ENCODE results near the gene ZNF282.

ZNF282 gene

DNA sequence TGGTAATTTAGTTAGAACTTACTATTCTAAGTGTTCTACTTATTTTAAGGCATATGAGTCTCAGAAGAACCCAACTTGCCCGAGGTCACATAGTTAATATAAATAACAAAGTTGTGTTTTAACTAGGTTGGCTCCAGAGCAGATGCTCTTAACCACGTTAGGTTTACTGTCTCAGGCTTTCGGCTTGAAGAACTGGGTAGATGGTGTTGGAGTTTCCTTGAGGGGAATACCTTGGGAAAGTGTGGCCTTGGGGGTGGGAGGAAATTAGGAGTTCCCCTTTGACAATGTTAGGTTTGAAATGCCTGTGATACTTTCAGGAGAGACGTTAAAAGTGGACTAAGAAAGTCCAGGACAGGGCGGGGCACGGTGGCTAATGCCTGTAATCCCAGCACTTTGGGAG lies 38.4 kb upstream of the ZNF282 start:
- no peak overlapping the region for H3K4me3 ChIP-seq (ENCODE audit: control insufficient read depth, low read depth, low read length)
- DNase-seq (ENCODE audit: low read depth) = no peak
- TF ChIP-seq, protein P1, sequence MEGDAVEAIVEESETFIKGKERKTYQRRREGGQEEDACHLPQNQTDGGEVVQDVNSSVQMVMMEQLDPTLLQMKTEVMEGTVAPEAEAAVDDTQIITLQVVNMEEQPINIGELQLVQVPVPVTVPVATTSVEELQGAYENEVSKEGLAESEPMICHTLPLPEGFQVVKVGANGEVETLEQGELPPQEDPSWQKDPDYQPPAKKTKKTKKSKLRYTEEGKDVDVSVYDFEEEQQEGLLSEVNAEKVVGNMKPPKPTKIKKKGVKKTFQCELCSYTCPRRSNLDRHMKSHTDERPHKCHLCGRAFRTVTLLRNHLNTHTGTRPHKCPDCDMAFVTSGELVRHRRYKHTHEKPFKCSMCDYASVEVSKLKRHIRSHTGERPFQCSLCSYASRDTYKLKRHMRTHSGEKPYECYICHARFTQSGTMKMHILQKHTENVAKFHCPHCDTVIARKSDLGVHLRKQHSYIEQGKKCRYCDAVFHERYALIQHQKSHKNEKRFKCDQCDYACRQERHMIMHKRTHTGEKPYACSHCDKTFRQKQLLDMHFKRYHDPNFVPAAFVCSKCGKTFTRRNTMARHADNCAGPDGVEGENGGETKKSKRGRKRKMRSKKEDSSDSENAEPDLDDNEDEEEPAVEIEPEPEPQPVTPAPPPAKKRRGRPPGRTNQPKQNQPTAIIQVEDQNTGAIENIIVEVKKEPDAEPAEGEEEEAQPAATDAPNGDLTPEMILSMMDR (IDR thresholded peaks at IDR 0.05; ENCODE audit: control insufficient read depth, insufficient read depth, low read depth, low read length, missing control alignments) = no peak

DNA sequence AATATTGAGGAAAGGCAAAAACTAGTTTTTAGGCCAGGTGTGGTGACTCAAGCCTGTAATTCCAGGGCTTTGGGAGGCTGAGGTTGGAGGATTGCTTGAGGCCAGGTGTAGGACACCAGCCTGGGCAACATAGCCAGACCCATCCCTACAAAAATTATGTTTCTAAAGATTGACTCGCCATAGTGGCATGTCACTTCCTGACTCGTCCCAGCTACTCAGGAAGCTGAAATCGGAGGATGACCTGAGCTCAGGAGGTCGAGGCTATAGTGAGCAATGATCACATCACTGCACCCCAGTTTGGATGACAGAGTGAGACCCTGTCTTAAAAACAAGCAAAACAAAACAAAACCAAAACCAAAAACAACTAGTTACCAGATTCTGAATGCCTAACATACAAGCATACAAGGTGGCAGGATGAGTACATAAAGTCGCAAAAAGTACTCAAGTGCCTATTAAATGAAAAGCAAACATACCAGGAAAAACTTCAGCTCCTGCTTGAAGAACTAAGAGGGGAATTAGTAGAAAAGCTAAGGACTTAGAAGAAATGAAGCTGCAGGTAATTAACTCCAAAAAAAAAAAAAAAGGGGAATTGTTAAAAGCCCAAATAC lies 34.0 kb upstream of the ZNF282 start:
- H3K4me3 ChIP-seq (ENCODE audit: control insufficient read depth, low read depth, low read length) = no peak overlapping the region
- no peak for DNase-seq (ENCODE audit: low read depth)
- TF ChIP-seq, protein P1 (IDR thresholded peaks at IDR 0.05; ENCODE audit: control insufficient read depth, insufficient read depth, low read depth, low read length, missing control alignments) = no peak

GRCh38 chr7:149166142-149166541 lies 29.2 kb upstream of the ZNF282 start:
- no peak for DNase-seq (ENCODE audit: low read depth)
- H3K4me3 ChIP-seq (ENCODE audit: control insufficient read depth, low read depth, low read length) = no peak overlapping the region
- TF ChIP-seq, protein P1 (IDR thresholded peaks at IDR 0.05; ENCODE audit: control insufficient read depth, insufficient read depth, low read depth, low read length, missing control alignments) = no peak

DNA sequence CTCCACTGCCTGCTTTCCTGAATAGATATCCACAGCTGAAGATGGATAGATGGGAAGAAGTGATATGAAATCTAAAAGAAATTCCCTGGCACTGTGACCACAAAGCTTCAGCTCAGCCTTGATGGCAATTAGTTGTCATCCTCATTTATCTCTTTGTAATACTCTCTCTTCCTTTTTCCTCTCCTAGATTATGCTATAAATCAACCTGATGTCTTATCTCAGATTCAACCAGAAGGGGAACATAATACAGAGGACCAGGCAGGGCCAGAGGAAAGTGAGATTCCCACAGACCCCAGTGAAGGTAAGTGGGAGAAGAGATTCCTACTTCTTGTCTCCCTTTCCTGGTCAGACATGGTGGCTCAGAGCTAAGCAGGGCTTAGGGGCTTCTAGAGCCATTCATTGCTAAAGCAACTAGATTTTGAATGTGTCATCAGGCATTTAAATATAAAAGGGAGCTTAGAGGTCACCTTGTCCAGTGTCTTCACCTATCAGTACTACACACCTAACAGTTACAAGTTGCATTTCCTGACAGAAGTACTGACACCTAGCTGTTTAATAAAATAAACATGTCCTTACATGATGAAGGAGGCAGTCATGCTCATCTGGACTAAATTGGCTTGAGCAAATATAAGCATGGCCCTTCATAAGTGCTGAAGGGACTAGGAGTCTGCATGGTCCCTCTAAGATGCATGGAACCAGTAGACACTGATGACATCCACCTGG lies 28.6 kb upstream of the ZNF282 start:
- no peak for DNase-seq (ENCODE audit: low read depth)
- TF ChIP-seq, protein P1 (IDR thresholded peaks at IDR 0.05; ENCODE audit: control insufficient read depth, insufficient read depth, low read depth, low read length, missing control alignments) = no peak

GRCh38 chr7:149171892-149172533 lies 23.3 kb upstream of the ZNF282 start:
- no peak for DNase-seq (ENCODE audit: low read depth)
- TF ChIP-seq, protein P1 (IDR thresholded peaks at IDR 0.05; ENCODE audit: control insufficient read depth, insufficient read depth, low read depth, low read length, missing control alignments) = no peak
- H3K4me3 ChIP-seq (ENCODE audit: control insufficient read depth, low read depth, low read length) = no peak overlapping the region

More for the DNA sequence above, 28.6 kb upstream of the ZNF282 start:
- no peak overlapping the region for H3K4me3 ChIP-seq (ENCODE audit: control insufficient read depth, low read depth, low read length)

- no peak for DNase-seq (ENCODE audit: low read depth)
- no peak overlapping the region for H3K4me3 ChIP-seq (ENCODE audit: control insufficient read depth, low read depth, low read length)
- TF ChIP-seq, protein P1 (IDR thresholded peaks at IDR 0.05; ENCODE audit: control insufficient read depth, insufficient read depth, low read depth, low read length, missing control alignments) = no peak
Measured at GRCh38 chr7:149172534-149172920, 22.8 kb upstream of the ZNF282 start.

Data from AG09309 (cell line).